Eye (tissue), 1 donor: ENCODE results near the gene FMN2.
A peak's percentile ranks its signal among the peaks of the same experiment; 100 is the strongest.

Experiments used
- DNase-seq: peaks from one replicate; pipeline ENCODE4 v3.0.0-alpha.2; 2015

FMN2 gene

GRCh38 chr1:240503036-240503435, 411.4 kb downstream of the FMN2 start:
- no peak for DNase-seq

- no peak for DNase-seq
These were observed 411.9 kb downstream of the FMN2 start for GRCh38 chr1:240503558-240503957.

GRCh38 chr1:240506176-240506575, 414.5 kb downstream of the FMN2 start:
- no peak for DNase-seq

GRCh38 chr1:240508201-240508600, 416.5 kb downstream of the FMN2 start:
- DNase-seq = no peak

DNA sequence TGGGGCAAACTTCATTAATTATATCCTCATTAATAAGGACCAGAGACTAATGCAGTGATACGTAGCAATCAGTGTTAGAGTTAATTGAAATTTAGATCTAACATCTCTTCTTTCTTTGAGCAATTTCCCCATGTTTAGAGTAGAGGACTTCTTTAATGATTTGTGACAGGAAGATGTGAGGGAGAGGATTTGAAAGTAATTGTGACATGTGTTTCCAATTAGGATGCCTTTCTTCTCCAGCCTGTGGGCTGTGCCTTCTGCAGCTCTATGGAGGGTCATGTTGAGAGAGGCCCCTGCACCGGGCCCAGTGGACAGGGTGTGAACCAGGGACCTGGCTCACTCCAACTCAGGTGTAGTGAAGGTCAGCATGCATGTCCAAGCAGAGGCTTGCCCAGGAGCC, 417.3 kb downstream of the FMN2 start:
- peak; percentile 67 for DNase-seq

DNA sequence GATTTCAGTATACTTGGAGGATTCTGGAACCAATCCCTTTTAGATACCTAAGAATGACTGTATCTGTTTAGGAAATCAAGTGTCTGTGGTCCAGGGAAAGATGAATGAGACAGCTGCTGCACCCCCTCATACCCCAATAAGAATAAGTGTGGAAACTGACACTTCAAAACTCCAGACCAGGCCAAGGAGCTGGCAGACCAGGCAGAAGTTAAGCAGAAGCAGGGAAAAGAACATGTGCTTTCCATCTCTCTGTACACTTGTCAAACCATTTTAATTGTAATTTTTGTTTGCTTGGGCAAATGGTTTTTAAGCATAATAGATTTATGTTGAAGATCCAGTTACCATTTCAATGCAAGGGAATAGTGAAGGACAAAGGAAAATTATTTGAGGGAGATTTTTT, 420.1 kb downstream of the FMN2 start:
- no peak for DNase-seq

- DNase-seq = no peak
These were observed 423.8 kb downstream of the FMN2 start for GRCh38 chr1:240515505-240515904.

GRCh38 chr1:240516069-240516468, 424.4 kb downstream of the FMN2 start:
- no peak for DNase-seq

GRCh38 chr1:240517891-240518290, 426.2 kb downstream of the FMN2 start:
- no peak for DNase-seq

DNA sequence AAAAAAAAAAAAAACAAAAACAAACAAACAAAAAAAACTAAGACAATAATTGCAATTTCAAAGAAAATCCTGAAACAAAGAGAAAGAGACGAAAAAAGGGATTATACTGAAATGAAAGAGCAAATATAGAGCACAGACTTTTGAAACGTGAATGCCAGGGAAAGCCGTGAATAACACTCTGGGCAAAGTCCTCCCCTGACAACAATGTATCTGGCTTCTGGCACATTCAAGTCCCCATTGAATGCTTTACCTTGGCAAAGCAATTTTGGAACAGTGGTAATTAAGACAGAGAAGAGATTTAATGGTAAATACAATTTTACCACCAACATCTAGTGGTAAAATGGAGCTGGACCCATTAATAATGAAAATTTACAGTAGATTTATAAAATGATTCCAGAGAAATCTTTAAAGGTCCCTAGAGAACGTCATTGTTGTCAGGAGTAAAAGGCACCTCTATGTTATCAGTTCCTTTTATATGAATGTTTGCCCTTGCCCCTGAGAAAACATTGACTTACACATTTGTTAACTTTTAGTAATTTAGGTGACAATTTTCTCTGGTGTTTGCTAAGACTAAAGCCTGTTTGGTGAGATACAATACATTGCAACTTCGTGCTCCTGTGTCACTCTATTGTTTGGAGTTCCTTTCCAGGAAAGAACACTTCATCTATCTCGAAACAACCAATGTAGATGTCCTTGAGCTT, 430.6 kb downstream of the FMN2 start:
- no peak for DNase-seq

DNA sequence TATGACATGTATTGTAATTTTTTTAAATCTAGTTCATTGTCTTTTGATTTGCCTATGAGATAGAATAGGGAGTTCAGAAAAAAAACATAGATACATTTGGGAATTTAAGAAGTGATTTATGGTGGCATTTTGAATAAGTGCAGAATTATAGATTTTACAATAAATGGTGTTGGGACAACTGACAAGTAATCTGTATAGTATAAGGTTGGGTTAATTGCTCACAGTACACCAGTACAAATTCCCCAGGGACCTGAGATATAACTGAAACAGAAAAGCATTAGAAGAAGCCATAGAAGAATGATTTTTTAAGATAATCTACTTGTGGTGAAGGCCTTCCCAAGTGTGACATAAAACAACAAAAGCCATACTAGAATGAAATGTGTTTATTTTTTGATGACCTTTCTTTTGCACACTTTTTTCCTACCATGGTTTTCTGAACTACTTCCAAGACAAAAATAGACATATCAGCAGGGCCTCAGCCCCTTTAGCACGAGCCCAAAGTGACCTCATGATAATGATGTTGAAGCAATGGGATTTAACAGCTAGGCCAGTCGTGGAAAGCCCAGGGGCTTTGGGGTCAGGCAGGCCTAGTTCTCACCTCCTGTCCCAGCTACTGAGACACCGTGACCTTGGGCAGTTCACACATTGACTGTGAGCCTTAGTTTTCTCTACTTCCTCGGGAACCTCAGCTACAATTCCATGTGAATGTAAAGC, 432.8 kb downstream of the FMN2 start:
- no peak for DNase-seq
